ENCODE results near the gene GNG7. TPM values are rescaled to one million over a fixed set of nuclear protein-coding genes. Genes with fewer than 3 reads are reported as not detected.

Gene GNG7
- total RNA-seq, 4 donors from 2014 or later: 1.3 to 3.9 (median 1.8) TPM

- DNase-seq (ENCODE audit: low spot score) (no peak), ATAC-seq (ENCODE audit: low FRiP score) (no peak)
- TF ChIP-seq CTCF (IDR thresholded peaks at IDR 0.05): no peak
Measured at GRCh38 chr19:2721570-2722540, 19.4 kb upstream of the GNG7 start.

GRCh38 chr19:2720777-2721569 lies 18.5 kb upstream of the GNG7 start, which contains the start of gene DIRAS1:
DIRAS1 (minus strand) TSS chr19:2721372; CDS start chr19:2717806, 3,566 bp downstream.
- TF ChIP-seq CTCF (IDR thresholded peaks at IDR 0.05): no peak
- ATAC-seq (ENCODE audit: low FRiP score): no peak
- no peak for DNase-seq (ENCODE audit: low spot score)

GRCh38 chr19:2719920-2720776 lies 17.7 kb upstream of the GNG7 start:
- ATAC-seq (ENCODE audit: low FRiP score) (no peak), DNase-seq (ENCODE audit: low spot score) (no peak)
- TF ChIP-seq CTCF (IDR thresholded peaks at IDR 0.05): no peak

GRCh38 chr19:2719232-2719735 lies 16.8 kb upstream of the GNG7 start:
- DNase-seq (ENCODE audit: low spot score) (no peak), ATAC-seq (ENCODE audit: low FRiP score) (no peak)
- no peak for TF ChIP-seq CTCF (IDR thresholded peaks at IDR 0.05)

- ATAC-seq (ENCODE audit: low FRiP score): no peak
- no peak for TF ChIP-seq CTCF (IDR thresholded peaks at IDR 0.05)
- no peak for DNase-seq (ENCODE audit: low spot score)
Measured at GRCh38 chr19:2717638-2718541, 15.4 kb upstream of the GNG7 start.
